IPS DF 4.7 (cell line): ENCODE data around the gene LDLRAD4.

Source experiments
- DNase-seq: peaks from one replicate; pipeline ENCODE4 v3.0.0-alpha.2; 2013; ENCODE audit warnings: low spot score; ENCODE audit errors: extremely low read depth

The LDLRAD4 gene

GRCh38 chr18:13264091-13265007, 45.8 kb downstream of the LDLRAD4 start:
- DNase-seq: no peak

DNA sequence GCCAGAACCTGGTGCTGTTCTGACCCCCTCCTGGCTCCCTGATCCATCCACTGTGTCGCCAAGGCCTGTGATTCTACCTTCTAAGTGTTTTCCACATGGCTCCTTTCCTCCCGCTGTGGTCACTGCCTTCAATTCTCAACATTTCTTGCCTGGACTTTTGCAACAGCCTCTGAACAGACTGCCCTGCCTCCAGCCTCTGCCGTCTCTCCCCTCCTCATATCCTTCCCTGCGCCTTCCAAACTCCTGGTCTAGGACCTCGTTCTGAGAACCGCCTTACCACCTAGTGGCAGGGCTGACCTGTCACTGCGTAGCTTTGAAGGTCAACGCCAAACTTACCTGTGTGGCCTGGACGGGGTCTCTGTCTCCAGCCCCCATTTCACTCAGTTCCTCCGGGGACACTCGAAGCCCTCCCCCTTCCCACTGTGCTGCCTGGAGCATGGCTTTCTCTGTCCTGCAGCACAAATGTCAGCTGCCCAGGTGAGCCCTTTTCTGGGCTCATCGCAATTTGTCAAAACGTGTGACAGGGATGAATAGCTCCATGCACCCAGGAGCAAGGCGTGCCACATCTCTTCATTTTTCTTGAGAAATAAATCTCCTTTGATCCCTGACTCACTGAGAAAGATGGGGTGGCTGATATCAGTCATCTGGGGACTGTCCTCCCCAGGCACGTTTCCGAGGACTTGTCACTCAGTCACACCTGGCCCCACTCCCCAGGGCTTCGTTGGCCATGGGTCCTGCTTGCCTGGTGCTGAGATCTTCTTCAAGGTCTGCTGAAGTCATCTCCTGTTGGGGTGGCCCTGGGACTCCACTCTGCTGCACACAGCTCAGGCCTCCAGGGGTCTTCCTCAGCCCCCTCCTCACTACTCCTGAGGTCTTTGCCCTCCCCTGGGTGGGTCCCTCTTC, 46.7 kb downstream of the LDLRAD4 start:
- no peak for DNase-seq

GRCh38 chr18:13265911-13266217, 47.3 kb downstream of the LDLRAD4 start:
- DNase-seq: no peak

- no peak for DNase-seq
These were observed 47.9 kb downstream of the LDLRAD4 start for GRCh38 chr18:13266218-13267100.

- no peak for DNase-seq
These were observed 48.9 kb downstream of the LDLRAD4 start for GRCh38 chr18:13267431-13267873.

- peak; percentile 30 for DNase-seq
These were observed 49.8 kb downstream of the LDLRAD4 start for GRCh38 chr18:13268158-13269012.

DNA sequence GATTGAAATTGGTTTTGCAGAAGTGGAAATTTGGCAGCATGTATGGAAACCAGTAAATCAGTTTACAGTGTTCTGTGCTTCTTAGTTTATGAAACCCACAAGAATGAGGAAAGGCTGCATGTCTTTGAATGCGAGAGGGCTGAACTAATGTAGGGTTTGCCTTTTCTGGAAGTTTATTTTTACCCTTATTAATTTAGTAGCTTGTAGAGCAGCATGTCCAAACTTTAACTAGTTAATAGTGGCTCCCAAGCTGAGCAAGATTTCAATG, 50.4 kb downstream of the LDLRAD4 start:
- no peak for DNase-seq

- no peak for DNase-seq
These were observed 51.0 kb downstream of the LDLRAD4 start for GRCh38 chr18:13269521-13270011.

GRCh38 chr18:13270279-13270855, 51.8 kb downstream of the LDLRAD4 start:
- DNase-seq: no peak

GRCh38 chr18:13271302-13271911, 52.8 kb downstream of the LDLRAD4 start:
- no peak for DNase-seq

GRCh38 chr18:13272416-13272815, 53.9 kb downstream of the LDLRAD4 start:
- DNase-seq: no peak

DNA sequence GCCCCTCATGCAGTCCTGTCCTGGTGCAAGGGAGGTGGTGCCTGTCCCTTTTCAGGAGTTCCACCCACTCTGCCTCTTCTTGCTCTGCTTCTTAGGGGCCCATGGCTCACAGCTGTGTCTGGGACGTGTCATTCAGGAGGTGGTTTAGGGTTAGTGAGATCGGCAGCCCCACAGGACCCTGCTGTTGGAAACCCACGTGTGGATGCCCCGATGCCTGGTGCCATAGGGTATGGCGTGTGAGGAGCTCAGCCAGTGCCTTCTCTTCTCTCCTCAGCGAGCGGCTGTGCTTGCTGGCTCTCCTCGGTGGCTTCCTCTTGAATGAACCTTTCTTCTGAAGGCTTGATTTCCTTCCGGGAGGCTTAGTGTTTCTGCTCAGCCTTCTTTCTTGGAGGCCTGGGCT, 55.2 kb downstream of the LDLRAD4 start:
- no peak for DNase-seq

GRCh38 chr18:13275075-13275474, 56.5 kb downstream of the LDLRAD4 start:
- DNase-seq: no peak

- DNase-seq: no peak
These were observed 58.3 kb downstream of the LDLRAD4 start for GRCh38 chr18:13276530-13277520.

GRCh38 chr18:13278062-13278630, 59.6 kb downstream of the LDLRAD4 start:
- no peak for DNase-seq

- no peak for DNase-seq
These were observed 60.9 kb downstream of the LDLRAD4 start for GRCh38 chr18:13279181-13280069.
